CD4-positive, alpha-beta memory T cell (primary cell): ENCODE results near the gene ELF1. TPM values are rescaled to one million over a fixed set of nuclear protein-coding genes. Genes with fewer than 3 reads are reported as not detected.

Experiments used
- CTCF ChIA-PET: fragments of 350-600 bp; sonication (Branson Sonifier 250); formaldehyde crosslinking; loops from one replicate; lab custom pipeline; 2021; ENCODE audit warnings: inconsistent platforms; ENCODE audit not compliant: partially characterized antibody; lab: Charles Lee
- POLR2A ChIA-PET: fragments of 350-600 bp; sonication (Branson Sonifier 250); formaldehyde crosslinking; loops from one replicate; lab custom pipeline; 2021; ENCODE audit not compliant: partially characterized antibody; lab: Charles Lee
- DNase-seq, 5 donors: peaks; one replicate each; pipeline versions ENCODE4 v3.0.0 to v3.0.0-alpha.2; 2020 to 2022; ENCODE audit warnings: mixed read lengths in 1 of 5
- H3K27ac ChIP-seq: one replicate; pipeline ENCODE4 v1.7.0; 2013; ENCODE audit warnings: low read depth, low read length
- H3K27me3 ChIP-seq: 2 replicates; pipeline ENCODE4 v1.7.0; 2013; ENCODE audit warnings: mild to moderate bottlenecking, low read length, moderate library complexity; ENCODE audit not compliant: insufficient read depth
- H3K36me3 ChIP-seq: 2 replicates; pipeline ENCODE4 v1.7.0; 2013; ENCODE audit warnings: mild to moderate bottlenecking, low read length, moderate library complexity; ENCODE audit not compliant: insufficient read depth
- H3K4me1 ChIP-seq: 2 replicates; pipeline ENCODE4 v1.7.0; 2013; ENCODE audit warnings: mild to moderate bottlenecking, low read length, moderate library complexity; ENCODE audit not compliant: insufficient read depth
- H3K4me3 ChIP-seq, 2 donors: one replicate each; pipeline ENCODE4 v1.7.0; 2013; ENCODE audit warnings: low read length in 2 of 2, mild to moderate bottlenecking in 1 of 2
- H3K9me3 ChIP-seq, 2 donors: one replicate each; pipeline ENCODE4 v1.7.0; 2013; ENCODE audit warnings: low read length in 2 of 2, control low read depth in 1 of 2; ENCODE audit not compliant: control insufficient read depth in 1 of 2
- H3K27ac Mint-ChIP-seq, 7 donors: one replicate each; pipeline ENCODE4 v1.8.0; 2020 to 2021; ENCODE audit warnings: mixed read lengths in 7 of 7, mild to moderate bottlenecking in 6 of 7, inconsistent platforms in 3 of 7, moderate library complexity in 3 of 7
- H3K27me3 Mint-ChIP-seq, 2 donors: one replicate each; pipeline ENCODE4 v1.8.0; 2020 to 2021; ENCODE audit warnings: mixed read lengths in 2 of 2
- H3K36me3 Mint-ChIP-seq, 2 donors: one replicate each; pipeline ENCODE4 v1.8.0; 2020 to 2021; ENCODE audit warnings: mixed read lengths in 2 of 2, inconsistent platforms in 1 of 2, mild to moderate bottlenecking in 1 of 2
- H3K4me1 Mint-ChIP-seq, 4 donors: one replicate each; pipeline ENCODE4 v1.8.0; 2020 to 2021; ENCODE audit warnings: mixed read lengths in 4 of 4, mild to moderate bottlenecking in 1 of 4
- H3K4me3 Mint-ChIP-seq, 8 donors: one replicate each; pipeline ENCODE4 v1.8.0; 2020 to 2021; ENCODE audit warnings: mixed read lengths in 8 of 8, mild to moderate bottlenecking in 7 of 8, moderate library complexity in 6 of 8, inconsistent platforms in 3 of 8
- H3K9me3 Mint-ChIP-seq, 8 donors: one replicate each; pipeline ENCODE4 v1.8.0; 2020 to 2021; ENCODE audit warnings: mixed read lengths in 8 of 8, mild to moderate bottlenecking in 5 of 8, inconsistent platforms in 3 of 8, moderate library complexity in 1 of 8
- intact Hi-C: fragments of 100-400 bp; cut with micrococcal nuclease; formaldehyde crosslinking; loops from one replicate; pipeline ENCODE4 v1.15.1; 2023
- polyA plus RNA-seq, 2 donors: library from polyadenylated mRNA; unstranded; fragments of 300-500 nt; fragmentation: Illumina TruSeq; gene quantifications; one replicate each; pipeline ENCODE4 v1.2.3, GENCODE V29; 2021
- total RNA-seq, 2 experiments: library from RNA; stranded (reverse); gene quantifications; one replicate each; pipeline ENCODE4 v1.2.3, GENCODE V29; 2021

ELF1 gene
- total and polyA plus RNA-seq, 4 experiments from 2014 or later, result 136 to 192 (median 168) TPM

- CTCF ChIA-PET, result interaction anchor here (0.6 to 6.1 kb wide), 24 partner anchors 11 to 1195 kb away, joined by 3 to 123 read pairs (median 5); partner anchors contain the start of genes ELF1, SLC25A15 and WBP4
- Mint-ChIP-seq H3K9me3 (no peaks in the 10 kb centered on the region), H3K27ac (peak overlapping the region; percentile 84 to 98 (median 86)), H3K27me3 (no peaks in the 10 kb centered on the region), H3K36me3 (peaks cover 12 to 50% of the 10 kb centered on the region in 2 donors), H3K4me3 (peak overlapping the region; percentile 43 to 97 (median 78)), H3K4me1 (peaks cover 68 to 94% (median 80%) of the 10 kb centered on the region in 4 donors)
- POLR2A ChIA-PET, result interaction anchor here (0.5 to 19.9 kb wide), 15 partner anchors 9 to 187 kb away, joined by 3 to 226 read pairs (median 4); partner anchors contain the start of genes ELF1 and SLC25A15
- Histone ChIP-seq H3K36me3 (no peaks in the 10 kb centered on the region), H3K27ac (peak overlapping the region; percentile 19), H3K4me1 (peaks cover 85% of the 10 kb centered on the region), H3K9me3 (no peaks in the 10 kb centered on the region), H3K27me3 (no peaks in the 10 kb centered on the region), H3K4me3 (no peak overlapping the region)
- DNase-seq, result peak; percentile 54 to 75 (median 61)
- intact Hi-C loops, result loop anchor here (1.0 to 5.0 kb wide), 6 partner anchors 8 to 80 kb away; no protein-coding TSS in a partner anchor
Observed at GRCh38 chr13:40974460-40975407, 44.4 kb downstream of the ELF1 start.

GRCh38 chr13:40973409-40973808 is 45.7 kb downstream of the ELF1 start:
- Mint-ChIP-seq H3K27me3 (no peaks in the 10 kb centered on the region), H3K36me3 (peaks cover 16 to 48% of the 10 kb centered on the region in 2 donors), H3K9me3 (no peaks in the 10 kb centered on the region), H3K27ac (peak overlapping the region in 5 of 7 donors; percentile 14 to 87 (median 48)), H3K4me3 (peak overlapping the region; percentile 20 to 69 (median 57)), H3K4me1 (peaks cover 70 to 98% (median 87%) of the 10 kb centered on the region in 4 donors)
- Histone ChIP-seq H3K4me3 (no peak overlapping the region), H3K36me3 (no peaks in the 10 kb centered on the region), H3K4me1 (peaks cover 98% of the 10 kb centered on the region), H3K27ac (no peak overlapping the region), H3K9me3 (no peaks in the 10 kb centered on the region), H3K27me3 (no peaks in the 10 kb centered on the region)
- ChIA-PET POLR2A (interaction anchor here (0.8 to 19.9 kb wide), 4 partner anchors 11 to 87 kb away, joined by 3 to 226 read pairs (median 8); partner anchors contain the start of gene ELF1), CTCF (interaction anchor here (0.8 to 6.1 kb wide), 16 partner anchors 10 to 184 kb away, joined by 3 to 123 read pairs (median 6); partner anchors contain the start of genes SLC25A15 and WBP4)
- no peak for DNase-seq
- intact Hi-C loops, result no loop called here

- Mint-ChIP-seq H3K27me3 (no peaks in the 10 kb centered on the region), H3K4me1 (peaks cover 75 to 99% (median 88%) of the 10 kb centered on the region in 4 donors), H3K36me3 (peaks cover 4 to 46% of the 10 kb centered on the region in 2 donors), H3K27ac (peak overlapping the region; percentile 25 to 87 (median 48)), H3K4me3 (peak overlapping the region in 7 of 8 donors; percentile 2 to 69 (median 51)), H3K9me3 (no peaks in the 10 kb centered on the region)
- Histone ChIP-seq H3K4me1 (peaks cover 100% of the 10 kb centered on the region), H3K27me3 (no peaks in the 10 kb centered on the region), H3K27ac (no peak overlapping the region), H3K4me3 (no peak overlapping the region), H3K36me3 (no peaks in the 10 kb centered on the region), H3K9me3 (no peaks in the 10 kb centered on the region)
- intact Hi-C loops, result no loop called here
- ChIA-PET POLR2A (interaction anchor here (1.2 to 19.9 kb wide), 5 partner anchors 10 to 90 kb away, joined by 3 to 226 read pairs (median 7); partner anchors contain the start of genes ELF1 and WBP4), CTCF (interaction anchor here (1.0 to 6.1 kb wide), 8 partner anchors 10 to 103 kb away, joined by 3 to 123 read pairs (median 4); no protein-coding TSS in a partner anchor)
- no peak for DNase-seq
Observed at GRCh38 chr13:40971321-40971720, 47.8 kb downstream of the ELF1 start.

- intact Hi-C loops, result no loop called here
- no peak overlapping the region for H3K27ac ChIP-seq
- POLR2A ChIA-PET, result interaction anchor here (1.2 to 19.9 kb wide), 5 partner anchors 10 to 90 kb away, joined by 3 to 226 read pairs (median 7); partner anchors contain the start of genes ELF1 and WBP4
Observed at GRCh38 chr13:40970803-40971202, 48.3 kb downstream of the ELF1 start.

GRCh38 chr13:40969169-40969901 is 49.8 kb downstream of the ELF1 start:
- no peaks in the 10 kb centered on the region for H3K27me3 ChIP-seq
- H3K9me3 ChIP-seq, result no peaks in the 10 kb centered on the region
- H3K4me1 Mint-ChIP-seq, result peaks cover 75 to 99% (median 87%) of the 10 kb centered on the region in 4 donors
- no peaks in the 10 kb centered on the region for H3K9me3 Mint-ChIP-seq
- no peak overlapping the region for H3K27ac ChIP-seq
- H3K4me1 ChIP-seq, result peaks cover 100% of the 10 kb centered on the region
- peak overlapping the region; percentile 24 to 76 (median 70) for H3K4me3 Mint-ChIP-seq
- H3K4me3 ChIP-seq, result no peak overlapping the region
- peaks cover 4 to 35% of the 10 kb centered on the region in 2 donors for H3K36me3 Mint-ChIP-seq
- peaks cover 4% of the 10 kb centered on the region for H3K36me3 ChIP-seq
- H3K27me3 Mint-ChIP-seq, result no peaks in the 10 kb centered on the region
- CTCF ChIA-PET, result interaction anchor here (1.0 to 6.1 kb wide), 4 partner anchors 10 to 49 kb away, joined by 3 to 123 read pairs (median 4); no protein-coding TSS in a partner anchor
- intact Hi-C loops, result loop anchor here (1.0 to 2.0 kb wide), 2 partner anchors 10 to 17 kb away; no protein-coding TSS in a partner anchor
- POLR2A ChIA-PET, result interaction anchor here (0.8 to 19.9 kb wide), 4 partner anchors 12 to 92 kb away, joined by 3 to 226 read pairs (median 22); partner anchors contain the start of genes ELF1 and WBP4
- peak overlapping the region; percentile 23 to 87 (median 70) for H3K27ac Mint-ChIP-seq
- peak in 1 of 5 donors; percentile 55 for DNase-seq

More at GRCh38 chr13:40970803-40971202, 48.3 kb downstream of the ELF1 start:
- no peak for DNase-seq
- peaks cover 4 to 42% of the 10 kb centered on the region in 2 donors for H3K36me3 Mint-ChIP-seq
- peak overlapping the region in 7 of 8 donors; percentile 0 to 76 (median 53) for H3K4me3 Mint-ChIP-seq
- H3K4me3 ChIP-seq, result no peak overlapping the region
- H3K36me3 ChIP-seq, result no peaks in the 10 kb centered on the region
- no peaks in the 10 kb centered on the region for H3K27me3 ChIP-seq
- H3K27me3 Mint-ChIP-seq, result no peaks in the 10 kb centered on the region
- peaks cover 100% of the 10 kb centered on the region for H3K4me1 ChIP-seq
- peaks cover 72 to 99% (median 88%) of the 10 kb centered on the region in 4 donors for H3K4me1 Mint-ChIP-seq
- H3K9me3 ChIP-seq, result no peaks in the 10 kb centered on the region
- H3K27ac Mint-ChIP-seq, result peak overlapping the region in 4 of 7 donors; percentile 10 to 87 (median 22)
- H3K9me3 Mint-ChIP-seq, result no peaks in the 10 kb centered on the region
- CTCF ChIA-PET, result interaction anchor here (1.0 to 6.1 kb wide), 7 partner anchors 9 to 103 kb away, joined by 3 to 123 read pairs (median 5); no protein-coding TSS in a partner anchor

- intact Hi-C loops, result loop anchor here (2.0 kb wide), 1 partner anchor 16 kb away; no protein-coding TSS in a partner anchor
Observed at GRCh38 chr13:40968416-40969000, 50.6 kb downstream of the ELF1 start.

More at GRCh38 chr13:40968416-40969000, 50.6 kb downstream of the ELF1 start:
- no peak for DNase-seq
- H3K27me3 Mint-ChIP-seq, result no peaks in the 10 kb centered on the region
- Histone ChIP-seq H3K27ac (no peak overlapping the region), H3K36me3 (peaks cover 4% of the 10 kb centered on the region), H3K27me3 (no peaks in the 10 kb centered on the region), H3K4me3 (no peak overlapping the region), H3K9me3 (no peaks in the 10 kb centered on the region), H3K4me1 (peaks cover 100% of the 10 kb centered on the region)
- H3K27ac Mint-ChIP-seq, result peak overlapping the region in 1 of 7 donors; percentile 87
- POLR2A ChIA-PET, result interaction anchor here (2.0 to 19.9 kb wide), 3 partner anchors 12 to 48 kb away, joined by 6 to 226 read pairs (median 37); partner anchors contain the start of gene ELF1
- H3K9me3 Mint-ChIP-seq, result no peaks in the 10 kb centered on the region
- H3K36me3 Mint-ChIP-seq, result peaks cover 4 to 37% of the 10 kb centered on the region in 2 donors
- H3K4me3 Mint-ChIP-seq, result peak overlapping the region in 4 of 8 donors; percentile 46 to 76 (median 52)
- peaks cover 75 to 100% (median 90%) of the 10 kb centered on the region in 4 donors for H3K4me1 Mint-ChIP-seq
- CTCF ChIA-PET, result interaction anchor here (1.1 kb wide), 1 partner anchor 22 kb away, joined by 3 read pairs; no protein-coding TSS in a partner anchor
